WTC11 (cell line): ENCODE results near the gene KIF17. TPM values are rescaled to one million over a fixed set of nuclear protein-coding genes. Genes with fewer than 3 reads are reported as not detected.

ENCODE experiments used
- ATAC-seq: fragments of 200-7000 bp; cut with Tn5 transposase; 2 replicates; pipeline ENCODE4 v1.10.0; 2021; ENCODE audit warnings: mild to moderate bottlenecking, moderate library complexity
- CTCF ChIA-PET: fragments of 300-600 bp; sonication (Branson Sonifier 250); formaldehyde crosslinking; loops from one replicate; lab custom pipeline; 2021; ENCODE audit warnings: antibody characterized with exemption; lab: Charles Lee
- POLR2A ChIA-PET: fragments of 350-600 bp; sonication (Branson Sonifier 250); formaldehyde crosslinking; loops from one replicate; lab custom pipeline; 2021; ENCODE audit warnings: antibody characterized with exemption; lab: Charles Lee
- DNase-seq: peaks from one replicate; pipeline ENCODE4 v3.0.0; 2021; ENCODE audit warnings: low spot score
- H3K27ac Mint-ChIP-seq: 2 replicates; pipeline ENCODE4 v1.8.0; 2021; ENCODE audit warnings: mixed read lengths
- H3K27me3 Mint-ChIP-seq: 2 replicates; pipeline ENCODE4 v1.8.0; 2021; ENCODE audit warnings: low read depth, mild to moderate bottlenecking, moderate library complexity, mixed read lengths
- H3K36me3 Mint-ChIP-seq: 2 replicates; pipeline ENCODE4 v1.8.0; 2021; ENCODE audit warnings: mixed read lengths
- H3K4me1 Mint-ChIP-seq: 2 replicates; pipeline ENCODE4 v1.8.0; 2022; ENCODE audit warnings: mixed read lengths
- H3K4me3 Mint-ChIP-seq: 2 replicates; pipeline ENCODE4 v1.8.0; 2021; ENCODE audit warnings: mild to moderate bottlenecking, moderate library complexity, mixed read lengths
- H3K9me3 Mint-ChIP-seq: 2 replicates; pipeline ENCODE4 v1.8.0; 2021; ENCODE audit warnings: mixed read lengths
- AR ChIP-seq: fragments of 250-450 bp; sonication (Bioruptor Pico); IDR thresholded peaks from 2 replicates; pipeline ENCODE4 v1.9.0; 2021; ENCODE audit warnings: mild to moderate bottlenecking
- ATF2 ChIP-seq: sonication (generic); formaldehyde crosslinking; IDR thresholded peaks from 2 replicates; pipeline ENCODE4 v1.8.1; 2022; ENCODE audit warnings: low read depth, missing genetic modification reagents, borderline replicate concordance
- ATF6 ChIP-seq: sonication (generic); formaldehyde crosslinking; IDR thresholded peaks from 2 replicates; pipeline ENCODE4 v1.8.1; 2023; ENCODE audit warnings: mild to moderate bottlenecking, missing genetic modification reagents
- ETV6 ChIP-seq: sonication (generic); formaldehyde crosslinking; IDR thresholded peaks from 2 replicates; pipeline ENCODE4 v1.8.1; 2022; ENCODE audit warnings: mild to moderate bottlenecking, missing genetic modification reagents
- FOXP1 ChIP-seq: sonication (generic); formaldehyde crosslinking; IDR thresholded peaks from 2 replicates; pipeline ENCODE4 v1.8.0; 2022; ENCODE audit warnings: missing genetic modification reagents, mild to moderate bottlenecking, moderate library complexity, borderline replicate concordance
- GABPB1 ChIP-seq: sonication (generic); formaldehyde crosslinking; IDR thresholded peaks from 2 replicates; pipeline ENCODE4 v1.8.1; 2023; ENCODE audit warnings: mild to moderate bottlenecking, missing genetic modification reagents
- GTF2I ChIP-seq: fragments of 250-450 bp; sonication (Bioruptor Pico); conservative IDR thresholded peaks from 2 replicates; pipeline ENCODE4 v1.4.0; 2021; ENCODE audit warnings: mild to moderate bottlenecking
- HMGA2 ChIP-seq: fragments of 250-450 bp; sonication (Bioruptor Pico); IDR thresholded peaks from 2 replicates; pipeline ENCODE4 v1.4.0; 2021; ENCODE audit warnings: mild to moderate bottlenecking, moderate library complexity
- HMGXB4 ChIP-seq: sonication (generic); formaldehyde crosslinking; IDR thresholded peaks from 2 replicates; pipeline ENCODE4 v1.8.1; 2023; ENCODE audit warnings: mild to moderate bottlenecking, moderate library complexity, missing genetic modification reagents
- KAT7 ChIP-seq: sonication (generic); formaldehyde crosslinking; IDR thresholded peaks from 2 replicates; pipeline ENCODE4 v1.8.1; 2023; ENCODE audit warnings: missing genetic modification reagents, mild to moderate bottlenecking, borderline replicate concordance
- MXD4 ChIP-seq: fragments of 250-450 bp; sonication (Bioruptor Pico); IDR thresholded peaks from 2 replicates; pipeline ENCODE4 v1.8.0; 2021; ENCODE audit warnings: mild to moderate bottlenecking, moderate library complexity, borderline replicate concordance
- MYBL2 ChIP-seq: sonication (generic); formaldehyde crosslinking; IDR thresholded peaks from 2 replicates; pipeline ENCODE4 v1.8.1; 2023; ENCODE audit warnings: mild to moderate bottlenecking, moderate library complexity, missing genetic modification reagents
- PRRX2 ChIP-seq: fragments of 250-450 bp; sonication (Bioruptor Pico); IDR thresholded peaks from 2 replicates; pipeline ENCODE4 v1.8.0; 2021; ENCODE audit warnings: mild to moderate bottlenecking
- SMAD4 ChIP-seq: sonication (generic); formaldehyde crosslinking; IDR thresholded peaks from 2 replicates; pipeline ENCODE4 v1.8.0; 2022; ENCODE audit warnings: mild to moderate bottlenecking, missing genetic modification reagents
- TP53 ChIP-seq: sonication (generic); formaldehyde crosslinking; IDR thresholded peaks from 2 replicates; pipeline ENCODE4 v1.8.1; 2023; ENCODE audit warnings: mild to moderate bottlenecking, missing genetic modification reagents
- ZBTB21 ChIP-seq: sonication (generic); formaldehyde crosslinking; IDR thresholded peaks from 2 replicates; pipeline ENCODE4 v1.8.1; 2023; ENCODE audit warnings: mild to moderate bottlenecking, missing genetic modification reagents, borderline replicate concordance
- ZMAT4 ChIP-seq: fragments of 250-450 bp; sonication (Bioruptor Pico); IDR thresholded peaks from 2 replicates; pipeline ENCODE4 v1.9.0; 2021; ENCODE audit warnings: mild to moderate bottlenecking
- ZNF138 ChIP-seq: sonication (generic); formaldehyde crosslinking; conservative IDR thresholded peaks from 2 replicates; pipeline ENCODE4 v1.8.1; 2022; ENCODE audit warnings: mild to moderate bottlenecking, moderate library complexity, missing genetic modification reagents
- total RNA-seq: library from RNA; stranded (reverse); gene quantifications from 3 replicates; pipeline ENCODE4 v1.2.3, GENCODE V29; 2021

KIF17 gene
- total RNA-seq, 1 experiment from 2014 or later: 8.1 TPM

GRCh38 chr1:20663365-20663764, 54.4 kb downstream of the KIF17 start:
- ChIA-PET CTCF (interaction anchor here (1.0 to 1.7 kb wide), 2 partner anchors 88 to 141 kb away, joined by 3 to 7 read pairs; no protein-coding TSS in a partner anchor), POLR2A (interaction anchor here (0.9 kb wide), 1 partner anchor 10 kb away, joined by 3 read pairs; no protein-coding TSS in a partner anchor)
- no peak for DNase-seq
- peaks cover 13% of the 10 kb centered on the region for H3K36me3 Mint-ChIP-seq
- H3K9me3 Mint-ChIP-seq: peaks cover 5% of the 10 kb centered on the region
- no peak overlapping the region for H3K27ac Mint-ChIP-seq
- no peaks in the 10 kb centered on the region for H3K27me3 Mint-ChIP-seq
- peaks cover 22% of the 10 kb centered on the region for H3K4me1 Mint-ChIP-seq
- peak; percentile 69 for TF ChIP-seq GTF2I (CRISPR knock-in tag)
- TF ChIP-seq KAT7: no peak
- H3K4me3 Mint-ChIP-seq: peak overlapping the region; percentile 99
- no peak for ATAC-seq

GRCh38 chr1:20662110-20662475, 55.7 kb downstream of the KIF17 start:
- H3K4me1 Mint-ChIP-seq: peaks cover 22% of the 10 kb centered on the region
- H3K9me3 Mint-ChIP-seq: peaks cover 5% of the 10 kb centered on the region
- TF ChIP-seq ETV6 (CRISPR knock-in tag) (no peak), AR (no peak), MYBL2 (CRISPR knock-in tag) (no peak), SMAD4 (CRISPR knock-in tag) (no peak), GABPB1 (no peak), PRRX2 (CRISPR knock-in tag) (no peak), TP53 (CRISPR knock-in tag) (no peak), ATF2 (CRISPR knock-in tag) (no peak), ZNF138 (CRISPR knock-in tag) (no peak), ZMAT4 (CRISPR knock-in tag) (no peak), HMGA2 (CRISPR knock-in tag) (no peak), FOXP1 (CRISPR knock-in tag) (no peak)
- peaks cover 20% of the 10 kb centered on the region for H3K36me3 Mint-ChIP-seq
- DNase-seq: no peak
- no peak for ATAC-seq
- H3K4me3 Mint-ChIP-seq: peak overlapping the region; percentile 99
- peak overlapping the region; percentile 98 for H3K27ac Mint-ChIP-seq
- CTCF ChIA-PET: interaction anchor here (0.6 to 2.5 kb wide), 14 partner anchors 13 to 533 kb away, joined by 3 to 25 read pairs (median 5); partner anchors contain the start of genes FAM43B, HP1BP3, KIF17 and MUL1
- POLR2A ChIA-PET: interaction anchor here (1.0 to 1.3 kb wide), 3 partner anchors 28 to 110 kb away, joined by 4 to 5 read pairs (median 4); partner anchors contain the start of gene FAM43B
- H3K27me3 Mint-ChIP-seq: no peaks in the 10 kb centered on the region

GRCh38 chr1:20661207-20662109, 56.3 kb downstream of the KIF17 start, which contains the start of gene DDOST:
Gene DDOST, minus strand, starts transcription at chr1:20661369. Its CDS starts 19 bp downstream, at chr1:20661350.
- CTCF ChIA-PET: interaction anchor here (0.6 to 2.5 kb wide), 19 partner anchors 14 to 534 kb away, joined by 3 to 25 read pairs (median 4); partner anchors contain the start of genes FAM43B, HP1BP3, KIF17 and MUL1
- POLR2A ChIA-PET: interaction anchor here (0.5 to 1.3 kb wide), 5 partner anchors 27 to 128 kb away, joined by 3 to 5 read pairs (median 4); partner anchors contain the start of genes FAM43B and HP1BP3
- peak; percentile 96 for DNase-seq
- TF ChIP-seq ZBTB21: peak; percentile 45; the same call in 1 of the 2 replicates
- no peak; the same call in 1 of the 2 replicates for TF ChIP-seq MYBL2 (CRISPR knock-in tag)
- peak; percentile 78; the same call in 1 of the 2 replicates for TF ChIP-seq HMGXB4 (CRISPR knock-in tag)
- TF ChIP-seq ATF2 (CRISPR knock-in tag): no peak
- no peak for TF ChIP-seq ATF6 (CRISPR knock-in tag)
- no peak for TF ChIP-seq KAT7
- no peak for TF ChIP-seq MXD4

More at GRCh38 chr1:20661207-20662109, 56.3 kb downstream of the KIF17 start, which contains the start of gene DDOST:
- H3K27me3 Mint-ChIP-seq: no peaks in the 10 kb centered on the region
- H3K27ac Mint-ChIP-seq: peak within 1 kb of the TSS; percentile 98
- H3K9me3 Mint-ChIP-seq: no peaks in the 10 kb centered on the region
- H3K4me3 Mint-ChIP-seq: peak within 1 kb of the TSS; percentile 99
- peaks cover 23% of the 10 kb centered on the region for H3K36me3 Mint-ChIP-seq
- H3K4me1 Mint-ChIP-seq: peaks cover 22% of the 10 kb centered on the region
- ATAC-seq: peak; percentile 98
